GM12865 (cell line): ENCODE results near the gene TMEM9B.
A peak's percentile ranks its signal among the peaks of the same experiment; 100 is the strongest.
"Not testable (repeated sequence)": the region's sequence is repeated elsewhere in the genome, so short reads cannot be mapped to it uniquely, and the experiment has no call there.

Experiments used
- DNase-seq: peaks from one replicate; pipeline ENCODE4 v3.0.0; 2010; ENCODE audit warnings: low read depth
- H3K4me3 ChIP-seq: 2 replicates; pipeline ENCODE4 v1.5.1; 2011; ENCODE audit warnings: mild to moderate bottlenecking, low read depth, low read length, control low read depth
- CTCF ChIP-seq: IDR thresholded peaks from 2 replicates; pipeline ENCODE4 v1.5.1; 2011; ENCODE audit warnings: low read length, control low read depth, low read depth, inconsistent platforms; ENCODE audit not compliant: insufficient read depth; ENCODE audit errors: missing control alignments

Gene TMEM9B

GRCh38 chr11:8937659-8938058 lies 26.6 kb downstream of the TMEM9B start:
- no peak overlapping the region for H3K4me3 ChIP-seq
- no peak for TF ChIP-seq CTCF
- DNase-seq: no peak

- no peak for TF ChIP-seq CTCF
- peak; percentile 85 for DNase-seq
- no peak overlapping the region for H3K4me3 ChIP-seq
These were observed 27.1 kb downstream of the TMEM9B start for GRCh38 chr11:8937159-8937558.

- DNase-seq, H3K4me3 ChIP-seq: not testable (repeated sequence)
These were observed 28.5 kb downstream of the TMEM9B start for GRCh38 chr11:8935789-8936188.

- no peak for DNase-seq
- no peak for TF ChIP-seq CTCF
- no peak overlapping the region for H3K4me3 ChIP-seq
These were observed 29.3 kb downstream of the TMEM9B start for GRCh38 chr11:8934742-8935488.

GRCh38 chr11:8933931-8934330 lies 30.3 kb downstream of the TMEM9B start:
- no peak overlapping the region for H3K4me3 ChIP-seq
- no peak for TF ChIP-seq CTCF
- no peak for DNase-seq

GRCh38 chr11:8932564-8933180 lies 31.6 kb downstream of the TMEM9B start, which contains the start of gene C11orf16:
Gene C11orf16, minus strand, starts transcription at chr11:8932947. Its CDS starts 639 bp downstream, at chr11:8932308.
- DNase-seq: no peak
- H3K4me3 ChIP-seq: no peak within 1 kb of the TSS
- TF ChIP-seq CTCF: no peak

- no peak overlapping the region for H3K4me3 ChIP-seq
- DNase-seq: no peak
- TF ChIP-seq CTCF: no peak
These were observed 33.6 kb downstream of the TMEM9B start for GRCh38 chr11:8930456-8931175.
